Vagina (tissue), 2 donors: ENCODE measurements around the gene ECPAS.

Experiments used
- CTCF ChIP-seq, 3 experiments: fragments of 450-650 bp in 2 of 3; fragments of 200-600 bp in 1 of 3; sonication (generic) in 1 of 3; IDR thresholded peaks; one replicate each; pipeline ENCODE4 v1.5.1; 2017 to 2019; ENCODE audit warnings: antibody characterized with exemption in 3 of 3, mild to moderate bottlenecking in 2 of 3, moderate library complexity in 2 of 3
- POLR2A ChIP-seq, 2 donors: fragments of 450-650 bp; IDR thresholded peaks; one replicate each; pipeline ENCODE4 v1.6.1; 2017; ENCODE audit warnings: antibody characterized with exemption in 2 of 2, mild to moderate bottlenecking in 2 of 2, moderate library complexity in 2 of 2
- POLR2AphosphoS5 ChIP-seq, 2 donors: sonication (generic); formaldehyde crosslinking; IDR thresholded peaks; one replicate each; pipeline ENCODE4 v1.9.0; 2017; ENCODE audit warnings: antibody characterized with exemption in 2 of 2, mild to moderate bottlenecking in 2 of 2, low read depth in 1 of 2; ENCODE audit not compliant: insufficient read depth in 1 of 2

- no peak for TF ChIP-seq CTCF (IDR thresholded peaks at IDR 0.05)
- TF ChIP-seq POLR2AphosphoS5 (IDR thresholded peaks at IDR 0.05; ENCODE audit: insufficient read depth in 1 of 2, low read depth in 1 of 2), result no peak
- no peak for TF ChIP-seq POLR2A (IDR thresholded peaks at IDR 0.05)
Observed at GRCh38 chr9:111427186-111427585, 57.0 kb downstream of the ECPAS start.
